ENCODE measurements around the gene PLBD2.

PLBD2 gene

GRCh38 chr12:113332688-113333417 lies 25.5 kb upstream of the PLBD2 start:
- no peak overlapping the region for H3K4ac ChIP-seq (ENCODE audit: low read depth in 1 of 2, low read length in 2 of 2)
- peaks cover 14% of the 10 kb centered on the region for H3K4me1 ChIP-seq (ENCODE audit: control insufficient read depth, insufficient read depth, low read depth, low read length)
- peak overlapping the region; percentile 36 for H3K9ac ChIP-seq (ENCODE audit: low read length)
- 89% methylated on average over 16 of the region's 17 CpGs for WGBS
- no peak overlapping the region for H3K27ac ChIP-seq (ENCODE audit: low read length, poor library complexity, severe bottlenecking)
- no peak overlapping the region for H4K8ac ChIP-seq (ENCODE audit: low read length)
- no peak overlapping the region for H4K91ac ChIP-seq (ENCODE audit: low read length)
- H3K9me3 ChIP-seq (ENCODE audit: control insufficient read depth, low read length) = no peaks in the 10 kb centered on the region
- peak overlapping the region in 1 of 2 experiments; percentile 85 for H3K4me3 ChIP-seq (ENCODE audit: insufficient read depth in 1 of 2, low read depth in 1 of 2, low read length in 2 of 2)
- peaks cover 10 to 25% of the 10 kb centered on the region in 2 experiments for H3K36me3 ChIP-seq (ENCODE audit: control insufficient read depth in 1 of 2, insufficient read depth in 2 of 2, low read depth in 1 of 2, low read length in 2 of 2)
- H2AK5ac ChIP-seq (ENCODE audit: low read length, severe bottlenecking) = no peak overlapping the region
- no peak overlapping the region for H2BK12ac ChIP-seq (ENCODE audit: low read length in 2 of 2)
- no peak overlapping the region for H2BK5ac ChIP-seq (ENCODE audit: low read depth, low read length, poor library complexity, severe bottlenecking)
- H2AFZ ChIP-seq (ENCODE audit: low read depth, low read length) = no peak overlapping the region
- no peak overlapping the region for H3K4me2 ChIP-seq (ENCODE audit: low read length, poor library complexity, severe bottlenecking)
- no peak overlapping the region for H3K14ac ChIP-seq (ENCODE audit: low read length in 2 of 2)
- H3K27me3 ChIP-seq (ENCODE audit: control insufficient read depth in 1 of 2, insufficient read depth in 1 of 2, low read length in 2 of 2) = no peaks in the 10 kb centered on the region
- no peak overlapping the region for H2BK120ac ChIP-seq (ENCODE audit: low read depth, low read length)
- H3K23ac ChIP-seq (ENCODE audit: low read length in 2 of 2) = no peak overlapping the region
- no peak for DNase-seq
- H3K18ac ChIP-seq (ENCODE audit: low read depth in 1 of 2, low read length in 2 of 2) = peak overlapping the region in 1 of 2 experiments; percentile 50
- H3K79me1 ChIP-seq (replicated peaks; ENCODE audit: low read length, poor library complexity, severe bottlenecking) = peaks cover 14% of the 10 kb centered on the region
- H2BK15ac ChIP-seq (ENCODE audit: low read depth, poor library complexity, severe bottlenecking) = no peak overlapping the region

- Histone ChIP-seq H3K79me1 (replicated peaks; ENCODE audit: low read length, poor library complexity, severe bottlenecking) (peaks cover 14% of the 10 kb centered on the region), H3K4me3 (ENCODE audit: insufficient read depth in 1 of 2, low read depth in 1 of 2, low read length in 2 of 2) (peak overlapping the region in 1 of 2 experiments; percentile 85), H2AK5ac (ENCODE audit: low read length, severe bottlenecking) (no peak overlapping the region), H3K14ac (ENCODE audit: low read length in 2 of 2) (no peak overlapping the region), H3K4me2 (ENCODE audit: low read length, poor library complexity, severe bottlenecking) (no peak overlapping the region), H3K27me3 (ENCODE audit: control insufficient read depth in 1 of 2, insufficient read depth in 1 of 2, low read length in 2 of 2) (no peaks in the 10 kb centered on the region), H4K8ac (ENCODE audit: low read length) (no peak overlapping the region), H3K27ac (ENCODE audit: low read length, poor library complexity, severe bottlenecking) (no peak overlapping the region), H2BK15ac (ENCODE audit: low read depth, poor library complexity, severe bottlenecking) (no peak overlapping the region), H3K9ac (ENCODE audit: low read length) (peak overlapping the region; percentile 36), H4K91ac (ENCODE audit: low read length) (no peak overlapping the region), H2BK12ac (ENCODE audit: low read length in 2 of 2) (no peak overlapping the region), H3K4me1 (ENCODE audit: control insufficient read depth, insufficient read depth, low read depth, low read length) (peaks cover 14% of the 10 kb centered on the region), H3K9me3 (ENCODE audit: control insufficient read depth, low read length) (no peaks in the 10 kb centered on the region), H2AFZ (ENCODE audit: low read depth, low read length) (no peak overlapping the region), H3K4ac (ENCODE audit: low read depth in 1 of 2, low read length in 2 of 2) (no peak overlapping the region), H3K23ac (ENCODE audit: low read length in 2 of 2) (no peak overlapping the region), H3K18ac (ENCODE audit: low read depth in 1 of 2, low read length in 2 of 2) (peak overlapping the region in 1 of 2 experiments; percentile 50), H3K36me3 (ENCODE audit: control insufficient read depth in 1 of 2, insufficient read depth in 2 of 2, low read depth in 1 of 2, low read length in 2 of 2) (peaks cover 10 to 25% of the 10 kb centered on the region in 2 experiments), H2BK5ac (ENCODE audit: low read depth, low read length, poor library complexity, severe bottlenecking) (no peak overlapping the region), H2BK120ac (ENCODE audit: low read depth, low read length) (no peak overlapping the region)
- WGBS = 89% methylated on average over 3 of the region's 5 CpGs
- DNase-seq = no peak
Observed at GRCh38 chr12:113333418-113333750, 25.0 kb upstream of the PLBD2 start.

GRCh38 chr12:113333877-113334785 lies 24.3 kb upstream of the PLBD2 start:
- peak overlapping the region in 1 of 2 experiments; percentile 14 for H3K14ac ChIP-seq (ENCODE audit: low read length in 2 of 2)
- H2BK5ac ChIP-seq (ENCODE audit: low read depth, low read length, poor library complexity, severe bottlenecking) = no peak overlapping the region
- no peak for DNase-seq
- H3K9me3 ChIP-seq (ENCODE audit: control insufficient read depth, low read length) = no peaks in the 10 kb centered on the region
- H3K27ac ChIP-seq (ENCODE audit: low read length, poor library complexity, severe bottlenecking) = no peak overlapping the region
- H4K8ac ChIP-seq (ENCODE audit: low read length) = no peak overlapping the region
- peaks cover 14% of the 10 kb centered on the region for H3K79me1 ChIP-seq (replicated peaks; ENCODE audit: low read length, poor library complexity, severe bottlenecking)
- peak overlapping the region; percentile 74 for H3K4me2 ChIP-seq (ENCODE audit: low read length, poor library complexity, severe bottlenecking)
- peak overlapping the region in 1 of 2 experiments; percentile 30 for H3K4ac ChIP-seq (ENCODE audit: low read depth in 1 of 2, low read length in 2 of 2)
- peak overlapping the region; percentile 90 for H3K9ac ChIP-seq (ENCODE audit: low read length)
- no peak overlapping the region for H2BK15ac ChIP-seq (ENCODE audit: low read depth, poor library complexity, severe bottlenecking)
- H2BK12ac ChIP-seq (ENCODE audit: low read length in 2 of 2) = peak overlapping the region; percentile 32 to 45
- peaks cover 13% of the 10 kb centered on the region for H3K4me1 ChIP-seq (ENCODE audit: control insufficient read depth, insufficient read depth, low read depth, low read length)
- no peaks in the 10 kb centered on the region for H3K27me3 ChIP-seq (ENCODE audit: control insufficient read depth in 1 of 2, insufficient read depth in 1 of 2, low read length in 2 of 2)
- H3K23ac ChIP-seq (ENCODE audit: low read length in 2 of 2) = peak overlapping the region in 1 of 2 experiments; percentile 23
- peak overlapping the region; percentile 20 for H2AFZ ChIP-seq (ENCODE audit: low read depth, low read length)
- H4K91ac ChIP-seq (ENCODE audit: low read length) = no peak overlapping the region
- H3K18ac ChIP-seq (ENCODE audit: low read depth in 1 of 2, low read length in 2 of 2) = peak overlapping the region in 1 of 2 experiments; percentile 37
- peak overlapping the region; percentile 19 for H2AK5ac ChIP-seq (ENCODE audit: low read length, severe bottlenecking)
- no peak overlapping the region for H2BK120ac ChIP-seq (ENCODE audit: low read depth, low read length)
- H3K36me3 ChIP-seq (ENCODE audit: control insufficient read depth in 1 of 2, insufficient read depth in 2 of 2, low read depth in 1 of 2, low read length in 2 of 2) = peaks cover 10 to 25% of the 10 kb centered on the region in 2 experiments
- WGBS = 63% methylated on average over 24 of the region's 27 CpGs
- peak overlapping the region; percentile 71 to 85 for H3K4me3 ChIP-seq (ENCODE audit: insufficient read depth in 1 of 2, low read depth in 1 of 2, low read length in 2 of 2)
